Measurements from ENCODE around the gene SLC25A24.
"Not testable (repeated sequence)": the region's sequence is repeated elsewhere in the genome, so short reads cannot be mapped to it uniquely, and the experiment has no call there.

Gene SLC25A24

GRCh38 chr1:108182959-108183700, 17.0 kb downstream of the SLC25A24 start:
- no peak for DNase-seq
- Mint-ChIP-seq H3K9me3 (peaks cover 3% of the 10 kb centered on the region), H3K27me3 (no peaks in the 10 kb centered on the region), H3K27ac (no peak overlapping the region), H3K36me3 (peaks cover 48% of the 10 kb centered on the region), H3K4me3 (no peak overlapping the region), H3K4me1 (no peaks in the 10 kb centered on the region)
- CTCF ChIA-PET = interaction anchor here (0.8 to 2.3 kb wide), 2 partner anchors 17 to 58 kb away, joined by 3 to 6 read pairs; partner anchors contain the start of gene SLC25A24

- no peaks in the 10 kb centered on the region for H3K27me3 Mint-ChIP-seq
- CTCF ChIA-PET = interaction anchor here (1.0 kb wide), 1 partner anchor 14 kb away, joined by 3 read pairs; no protein-coding TSS in a partner anchor
- H3K27ac Mint-ChIP-seq = no peak overlapping the region
- DNase-seq = no peak
- peaks cover 7% of the 10 kb centered on the region for H3K4me1 Mint-ChIP-seq
- H3K4me3 Mint-ChIP-seq = no peak overlapping the region
- peaks cover 64% of the 10 kb centered on the region for H3K36me3 Mint-ChIP-seq
- H3K9me3 Mint-ChIP-seq = peaks cover 14% of the 10 kb centered on the region
Measured at GRCh38 chr1:108179018-108179417, 21.1 kb downstream of the SLC25A24 start.

GRCh38 chr1:108162409-108162808, 37.7 kb downstream of the SLC25A24 start:
- H3K36me3 Mint-ChIP-seq = peaks cover 13% of the 10 kb centered on the region
- H3K27ac Mint-ChIP-seq, H3K4me1 Mint-ChIP-seq, H3K27me3 Mint-ChIP-seq, H3K9me3 Mint-ChIP-seq, H3K4me3 Mint-ChIP-seq, DNase-seq, CTCF ChIA-PET: not testable (repeated sequence)

GRCh38 chr1:108159951-108160350, 40.2 kb downstream of the SLC25A24 start:
- DNase-seq, CTCF ChIA-PET, H3K4me1 Mint-ChIP-seq, H3K27me3 Mint-ChIP-seq, H3K9me3 Mint-ChIP-seq, H3K4me3 Mint-ChIP-seq, H3K27ac Mint-ChIP-seq: not testable (repeated sequence)
- H3K36me3 Mint-ChIP-seq = peaks cover 14% of the 10 kb centered on the region

GRCh38 chr1:108158893-108159453, 41.2 kb downstream of the SLC25A24 start:
- Mint-ChIP-seq H3K9me3 (no peaks in the 10 kb centered on the region), H3K36me3 (peaks cover 22% of the 10 kb centered on the region), H3K4me1 (no peaks in the 10 kb centered on the region), H3K27ac (no peak overlapping the region), H3K27me3 (no peaks in the 10 kb centered on the region), H3K4me3 (no peak overlapping the region)
- no peak for DNase-seq
- CTCF ChIA-PET = no interaction called here

GRCh38 chr1:108154314-108154713, 45.8 kb downstream of the SLC25A24 start:
- CTCF ChIA-PET = no interaction called here
- H3K4me1 Mint-ChIP-seq = no peaks in the 10 kb centered on the region

GRCh38 chr1:108152782-108153222, 47.3 kb downstream of the SLC25A24 start:
- peaks cover 26% of the 10 kb centered on the region for H3K36me3 Mint-ChIP-seq
- no peaks in the 10 kb centered on the region for H3K9me3 Mint-ChIP-seq
- H3K4me1 Mint-ChIP-seq = no peaks in the 10 kb centered on the region
- CTCF ChIA-PET = no interaction called here
- H3K27ac Mint-ChIP-seq = no peak overlapping the region
- H3K4me3 Mint-ChIP-seq = no peak overlapping the region
- no peak for DNase-seq
- no peaks in the 10 kb centered on the region for H3K27me3 Mint-ChIP-seq

More at GRCh38 chr1:108154314-108154713, 45.8 kb downstream of the SLC25A24 start:
- Mint-ChIP-seq H3K4me3 (no peak overlapping the region), H3K36me3 (peaks cover 17% of the 10 kb centered on the region), H3K27me3 (no peaks in the 10 kb centered on the region), H3K27ac (no peak overlapping the region), H3K9me3 (no peaks in the 10 kb centered on the region)
- no peak for DNase-seq

GRCh38 chr1:108151548-108151947, 48.6 kb downstream of the SLC25A24 start:
- Mint-ChIP-seq H3K4me3 (no peak overlapping the region), H3K36me3 (peaks cover 33% of the 10 kb centered on the region), H3K9me3 (no peaks in the 10 kb centered on the region)

GRCh38 chr1:108149796-108150467, 50.2 kb downstream of the SLC25A24 start:
- Mint-ChIP-seq H3K36me3 (peaks cover 42% of the 10 kb centered on the region), H3K9me3 (peaks cover 2% of the 10 kb centered on the region), H3K4me1 (no peaks in the 10 kb centered on the region), H3K27ac (no peak overlapping the region), H3K27me3 (no peaks in the 10 kb centered on the region), H3K4me3 (no peak overlapping the region)
- CTCF ChIA-PET = no interaction called here
- DNase-seq = no peak

More at GRCh38 chr1:108151548-108151947, 48.6 kb downstream of the SLC25A24 start:
- Mint-ChIP-seq H3K4me1 (no peaks in the 10 kb centered on the region), H3K27ac (no peak overlapping the region), H3K27me3 (no peaks in the 10 kb centered on the region)
- DNase-seq = no peak
- CTCF ChIA-PET = no interaction called here

- H3K4me1 Mint-ChIP-seq, H3K4me3 Mint-ChIP-seq, H3K27me3 Mint-ChIP-seq, H3K27ac Mint-ChIP-seq, CTCF ChIA-PET, H3K9me3 Mint-ChIP-seq, DNase-seq: not testable (repeated sequence)
- H3K36me3 Mint-ChIP-seq = peaks cover 48% of the 10 kb centered on the region
Measured at GRCh38 chr1:108144569-108144968, 55.6 kb downstream of the SLC25A24 start.

- DNase-seq = no peak
- H3K27ac Mint-ChIP-seq = no peak overlapping the region
- CTCF ChIA-PET = no interaction called here
- H3K9me3 Mint-ChIP-seq = peaks cover 2% of the 10 kb centered on the region
- peaks cover 46% of the 10 kb centered on the region for H3K36me3 Mint-ChIP-seq
- H3K4me3 Mint-ChIP-seq = no peak overlapping the region
- no peaks in the 10 kb centered on the region for H3K4me1 Mint-ChIP-seq
- no peaks in the 10 kb centered on the region for H3K27me3 Mint-ChIP-seq
Measured at GRCh38 chr1:108142773-108143394, 57.3 kb downstream of the SLC25A24 start.

GRCh38 chr1:108142258-108142657, 57.9 kb downstream of the SLC25A24 start:
- H3K27me3 Mint-ChIP-seq = no peaks in the 10 kb centered on the region
- H3K4me1 Mint-ChIP-seq = no peaks in the 10 kb centered on the region
- no peak overlapping the region for H3K4me3 Mint-ChIP-seq
- CTCF ChIA-PET = no interaction called here
- H3K9me3 Mint-ChIP-seq = peaks cover 2% of the 10 kb centered on the region
- peaks cover 41% of the 10 kb centered on the region for H3K36me3 Mint-ChIP-seq
- DNase-seq = no peak
- no peak overlapping the region for H3K27ac Mint-ChIP-seq

GRCh38 chr1:108141621-108142020, 58.5 kb downstream of the SLC25A24 start:
- Mint-ChIP-seq H3K9me3 (peaks cover 2% of the 10 kb centered on the region), H3K27ac (no peak overlapping the region), H3K4me3 (no peak overlapping the region), H3K36me3 (peaks cover 35% of the 10 kb centered on the region), H3K27me3 (no peaks in the 10 kb centered on the region), H3K4me1 (no peaks in the 10 kb centered on the region)
- CTCF ChIA-PET = no interaction called here
- DNase-seq = no peak

- CTCF ChIA-PET = interaction anchor here (1.2 kb wide), 1 partner anchor 14 kb away, joined by 5 read pairs; no protein-coding TSS in a partner anchor
- Mint-ChIP-seq H3K4me3 (no peak overlapping the region), H3K27ac (no peak overlapping the region), H3K27me3 (no peaks in the 10 kb centered on the region), H3K36me3 (peaks cover 32% of the 10 kb centered on the region), H3K4me1 (no peaks in the 10 kb centered on the region), H3K9me3 (peaks cover under 1% of the 10 kb centered on the region)
- no peak for DNase-seq
Measured at GRCh38 chr1:108140936-108141335, 59.2 kb downstream of the SLC25A24 start.

All from activated naive CD4-positive, alpha-beta T cell treated with anti-CD3 and anti-CD28 coated beads, Interleukin-2, amount 10 ng/mL, durations not matched to agents 7 days and 5 days (primary cell).